RWPE2 (cell line): ENCODE measurements around the gene OSBPL2.

Experiments
- ATAC-seq: fragments of 200-7000 bp; cut with Tn5 transposase; 3 replicates; pipeline ENCODE4 v1.9.1; 2021; ENCODE audit warnings: low read depth
- DNase-seq: peaks from one replicate; pipeline ENCODE4 v3.0.0-alpha.2; 2020; ENCODE audit warnings: low spot score
- H3K27ac ChIP-seq: fragments of 450-650 bp; 2 replicates; pipeline ENCODE4 v1.5.1; 2017; ENCODE audit warnings: mild to moderate bottlenecking; ENCODE audit not compliant: poor library complexity, severe bottlenecking
- H3K27me3 ChIP-seq: fragments of 250-450 bp; sonication (Bioruptor Pico); 2 replicates; pipeline ENCODE4 v1.5.1; 2021; ENCODE audit warnings: mild to moderate bottlenecking, moderate library complexity; ENCODE audit not compliant: insufficient read depth, poor library complexity, severe bottlenecking
- H3K36me3 ChIP-seq: fragments of 250-450 bp; sonication (Bioruptor Pico); 2 replicates; pipeline ENCODE4 v1.5.1; 2020; ENCODE audit warnings: low read depth, mild to moderate bottlenecking, moderate library complexity
- H3K4me1 ChIP-seq: fragments of 250-450 bp; sonication (Bioruptor Pico); 2 replicates; pipeline ENCODE4 v1.5.1; 2021; ENCODE audit warnings: mild to moderate bottlenecking, moderate library complexity; ENCODE audit not compliant: insufficient read depth, poor library complexity, severe bottlenecking
- H3K4me3 ChIP-seq: fragments of 250-450 bp; sonication (Bioruptor Pico); 2 replicates; pipeline ENCODE4 v1.5.1; 2021; ENCODE audit warnings: mild to moderate bottlenecking, moderate library complexity; ENCODE audit not compliant: severe bottlenecking
- H3K9me3 ChIP-seq: fragments of 250-450 bp; sonication (Bioruptor Pico); 2 replicates; pipeline ENCODE4 v1.5.1; 2021; ENCODE audit warnings: mild to moderate bottlenecking, moderate library complexity; ENCODE audit not compliant: severe bottlenecking
- TF ChIP-seq, protein P1 (sequence below): fragments of 450-650 bp; IDR thresholded peaks from one replicate; pipeline ENCODE4 v1.5.1; 2017; ENCODE audit warnings: mild to moderate bottlenecking, moderate library complexity; ENCODE audit not compliant: poor library complexity, severe bottlenecking

The OSBPL2 gene

DNA sequence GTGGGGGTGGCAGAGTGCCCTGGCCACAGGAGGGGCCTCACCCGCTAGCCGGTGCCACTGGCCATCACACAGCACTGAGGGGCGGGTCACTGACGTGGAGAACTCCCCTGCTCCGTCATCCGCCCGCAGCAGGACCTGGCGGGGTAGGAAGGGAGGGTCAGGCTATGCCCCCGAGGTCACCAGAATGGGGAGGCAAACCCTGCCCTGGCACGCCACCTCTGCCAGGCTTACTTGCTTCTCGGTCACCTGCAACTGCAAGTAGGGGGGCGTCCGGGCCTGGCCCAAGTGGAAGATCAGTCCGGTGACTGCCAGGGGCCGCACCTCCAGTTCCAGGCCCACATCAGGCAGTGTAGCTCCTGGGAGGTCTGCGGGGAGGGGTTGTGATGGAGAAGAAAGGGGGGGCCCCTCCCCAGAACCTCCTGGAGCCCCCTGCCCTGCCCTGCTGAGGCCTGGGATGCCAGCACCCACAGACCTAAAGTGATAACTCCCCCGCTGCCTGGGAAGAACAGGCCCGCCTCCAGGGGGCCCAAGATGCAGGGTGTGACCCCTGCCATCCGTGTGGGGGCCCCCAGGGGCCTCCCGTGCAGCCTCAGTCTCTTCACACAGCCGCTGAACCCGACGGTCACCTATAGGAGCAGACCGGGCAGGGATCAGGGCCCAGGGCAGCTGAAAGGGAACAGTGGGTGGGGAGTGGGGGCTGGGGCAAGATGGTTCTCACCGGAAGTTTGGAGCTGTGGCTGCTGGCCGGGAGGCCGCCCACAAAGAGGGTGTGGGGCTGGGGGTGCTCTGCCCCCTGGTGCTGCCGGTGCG lies 71.8 kb downstream of the OSBPL2 start:
- no peaks in the 10 kb centered on the region for H3K9me3 ChIP-seq
- peaks cover 93% of the 10 kb centered on the region for H3K36me3 ChIP-seq
- TF ChIP-seq, protein P1, sequence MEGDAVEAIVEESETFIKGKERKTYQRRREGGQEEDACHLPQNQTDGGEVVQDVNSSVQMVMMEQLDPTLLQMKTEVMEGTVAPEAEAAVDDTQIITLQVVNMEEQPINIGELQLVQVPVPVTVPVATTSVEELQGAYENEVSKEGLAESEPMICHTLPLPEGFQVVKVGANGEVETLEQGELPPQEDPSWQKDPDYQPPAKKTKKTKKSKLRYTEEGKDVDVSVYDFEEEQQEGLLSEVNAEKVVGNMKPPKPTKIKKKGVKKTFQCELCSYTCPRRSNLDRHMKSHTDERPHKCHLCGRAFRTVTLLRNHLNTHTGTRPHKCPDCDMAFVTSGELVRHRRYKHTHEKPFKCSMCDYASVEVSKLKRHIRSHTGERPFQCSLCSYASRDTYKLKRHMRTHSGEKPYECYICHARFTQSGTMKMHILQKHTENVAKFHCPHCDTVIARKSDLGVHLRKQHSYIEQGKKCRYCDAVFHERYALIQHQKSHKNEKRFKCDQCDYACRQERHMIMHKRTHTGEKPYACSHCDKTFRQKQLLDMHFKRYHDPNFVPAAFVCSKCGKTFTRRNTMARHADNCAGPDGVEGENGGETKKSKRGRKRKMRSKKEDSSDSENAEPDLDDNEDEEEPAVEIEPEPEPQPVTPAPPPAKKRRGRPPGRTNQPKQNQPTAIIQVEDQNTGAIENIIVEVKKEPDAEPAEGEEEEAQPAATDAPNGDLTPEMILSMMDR = no peak
- H3K27ac ChIP-seq = peak overlapping the region; percentile 3
- no peaks in the 10 kb centered on the region for H3K27me3 ChIP-seq
- H3K4me1 ChIP-seq = peaks cover 22% of the 10 kb centered on the region
- ATAC-seq (no peak), DNase-seq (peak; percentile 91)
- H3K4me3 ChIP-seq = no peak overlapping the region

- DNase-seq (peak; percentile 84), ATAC-seq (no peak)
- H3K27ac ChIP-seq = peak overlapping the region; percentile 3
- no peaks in the 10 kb centered on the region for H3K27me3 ChIP-seq
- no peak overlapping the region for H3K4me3 ChIP-seq
- peaks cover 16% of the 10 kb centered on the region for H3K4me1 ChIP-seq
- TF ChIP-seq, protein P1 = no peak
- no peaks in the 10 kb centered on the region for H3K9me3 ChIP-seq
- peaks cover 93% of the 10 kb centered on the region for H3K36me3 ChIP-seq
Measured at GRCh38 chr20:62310757-62311121, 72.4 kb downstream of the OSBPL2 start.

- Histone ChIP-seq H3K4me1 (peaks cover 12% of the 10 kb centered on the region), H3K27me3 (no peaks in the 10 kb centered on the region), H3K27ac (peak overlapping the region; percentile 3), H3K36me3 (peaks cover 93% of the 10 kb centered on the region), H3K9me3 (no peaks in the 10 kb centered on the region), H3K4me3 (no peak overlapping the region)
- ATAC-seq (no peak), DNase-seq (peak; percentile 87)
- TF ChIP-seq, protein P1 = no peak
Measured at GRCh38 chr20:62311150-62311549, 72.8 kb downstream of the OSBPL2 start.

- H3K4me1 ChIP-seq = peaks cover 3% of the 10 kb centered on the region
- TF ChIP-seq, protein P1 = no peak
- H3K9me3 ChIP-seq = no peaks in the 10 kb centered on the region
- H3K27me3 ChIP-seq = no peaks in the 10 kb centered on the region
- no peak overlapping the region for H3K4me3 ChIP-seq
- H3K36me3 ChIP-seq = peaks cover 93% of the 10 kb centered on the region
- peak; percentile 90 for DNase-seq
- no peak overlapping the region for H3K27ac ChIP-seq
- no peak for ATAC-seq
Measured at GRCh38 chr20:62311832-62312661, 73.7 kb downstream of the OSBPL2 start.
